OCI-LY3 (cell line): Measurements from ENCODE around the gene NPC1L1.

Experiments
- H2AFZ ChIP-seq: fragments of 200-600, 300-600 bp; shearing (Covaris generic); 2 replicates; pipeline ENCODE4 v1.6.0; 2014; ENCODE audit warnings: antibody characterized with exemption, low read depth, low read length
- H3K27ac ChIP-seq: fragments of 200-600, 300-600 bp; sonication (generic); 2 replicates; pipeline ENCODE4 v1.5.1; 2014; ENCODE audit warnings: mild to moderate bottlenecking, low read length, moderate library complexity, mixed read lengths
- H3K27me3 ChIP-seq: fragments of 200-600, 300-600 bp; sonication (generic); 2 replicates; pipeline ENCODE4 v1.6.1; 2014; ENCODE audit warnings: low read depth, low read length, mixed read lengths
- H3K36me3 ChIP-seq: fragments of 200-600, 300-600 bp; sonication (generic); replicated peaks from 2 replicates; pipeline ENCODE3; 2014; ENCODE audit warnings: low read depth, low read length, mixed read lengths
- H3K4me1 ChIP-seq: fragments of 300-600, 200-600 bp; sonication (generic); 2 replicates; pipeline ENCODE4 v1.6.1; 2014; ENCODE audit warnings: low read length, mixed read lengths
- H3K4me2 ChIP-seq: fragments of 200-600, 300-600 bp; sonication (generic); 2 replicates; pipeline ENCODE4 v1.6.1; 2014; ENCODE audit warnings: low read length, mixed read lengths
- H3K4me3 ChIP-seq: fragments of 300-600, 200-600 bp; sonication (generic); 2 replicates; pipeline ENCODE4 v1.5.1; 2014; ENCODE audit warnings: antibody characterized with exemption, mild to moderate bottlenecking, low read length, moderate library complexity
- H3K79me2 ChIP-seq: fragments of 300-600, 200-600 bp; shearing (Covaris generic); 2 replicates; pipeline ENCODE4 v1.6.1; 2014; ENCODE audit warnings: mild to moderate bottlenecking, low read length, mixed read lengths
- H3K9ac ChIP-seq: fragments of 300-600, 200-600 bp; shearing (Covaris generic); 2 replicates; pipeline ENCODE4 v1.6.0; 2014; ENCODE audit warnings: mild to moderate bottlenecking, low read length, moderate library complexity
- H3K9me3 ChIP-seq: fragments of 200-600, 300-600 bp; shearing (Covaris generic); 2 replicates; pipeline ENCODE4 v1.6.1; 2014; ENCODE audit warnings: low read length, mixed read lengths; ENCODE audit not compliant: insufficient read depth
- H4K20me1 ChIP-seq: fragments of 200-600, 300-600 bp; sonication (generic); 2 replicates; pipeline ENCODE4 v1.6.1; 2016; ENCODE audit warnings: low read length, mixed read lengths; ENCODE audit not compliant: insufficient read depth
- CTCF ChIP-seq: fragments of 200-600, 300-600 bp; sonication (generic); IDR thresholded peaks from 2 replicates; pipeline ENCODE4 v1.5.1; 2014; ENCODE audit warnings: antibody characterized with exemption, low read length, low read depth
- EZH2phosphoT487 ChIP-seq: fragments of 200-600 bp; shearing (Covaris generic); IDR thresholded peaks from 2 replicates; pipeline ENCODE4 v1.6.1; 2018; ENCODE audit warnings: antibody characterized with exemption, mixed run types, low read depth

The NPC1L1 gene

DNA sequence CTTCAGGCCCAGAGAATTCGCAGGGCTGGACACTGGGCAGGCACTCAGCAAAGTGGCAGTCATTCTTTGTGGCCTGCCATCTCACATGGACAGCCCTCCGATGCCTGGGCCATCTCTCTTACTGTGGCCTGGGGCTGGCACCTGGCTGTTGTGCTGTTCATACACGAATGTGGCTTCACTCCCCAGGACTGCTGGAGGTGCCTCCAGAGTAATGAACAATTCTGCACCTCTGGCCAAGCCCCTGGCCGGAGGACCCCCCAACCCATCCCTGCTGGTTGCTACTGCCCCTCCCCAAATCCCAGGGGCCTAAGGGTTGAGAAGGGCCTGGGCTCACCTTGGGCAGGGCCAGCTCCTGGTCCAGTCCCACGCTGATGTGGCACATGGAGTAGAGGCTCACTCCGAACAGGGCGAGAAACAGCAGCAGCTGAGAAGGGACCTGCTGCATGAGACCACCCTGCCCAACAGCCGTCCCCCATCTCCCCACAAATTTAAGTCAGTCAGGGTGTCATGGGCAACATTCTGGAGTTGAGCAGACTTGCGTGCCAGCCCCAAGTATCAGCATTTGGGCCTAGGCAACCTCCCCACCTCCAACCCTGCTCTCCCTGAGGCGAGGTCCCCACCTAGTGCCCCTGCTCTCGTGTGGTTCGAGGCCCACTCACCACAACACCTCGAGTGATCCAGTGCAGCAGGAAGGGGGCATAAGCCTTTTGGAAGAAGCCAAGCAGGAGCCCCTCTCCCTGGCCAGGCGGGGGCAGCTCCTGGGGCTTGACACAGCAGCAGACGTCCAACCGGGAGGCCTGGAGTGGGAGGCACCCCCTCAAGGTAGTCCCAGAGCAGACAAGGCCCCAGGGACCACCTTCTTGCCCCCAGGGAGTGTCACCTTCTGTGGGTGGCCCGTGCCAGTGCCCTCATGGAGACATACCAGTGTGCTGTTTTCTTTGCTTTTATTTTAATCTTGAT is 9.4 kb downstream of the NPC1L1 start:
- no peaks in the 10 kb centered on the region for H3K79me2 ChIP-seq
- TF ChIP-seq CTCF (no peak), EZH2phosphoT487 (no peak)

GRCh38 chr7:44530990-44531389 is 10.1 kb downstream of the NPC1L1 start:
- no peak overlapping the region for H3K9ac ChIP-seq
- H3K9me3 ChIP-seq: no peaks in the 10 kb centered on the region
- no peaks in the 10 kb centered on the region for H4K20me1 ChIP-seq
- no peak for TF ChIP-seq CTCF
- no peak for TF ChIP-seq EZH2phosphoT487
- no peak overlapping the region for H3K4me2 ChIP-seq
- no peak overlapping the region for H2AFZ ChIP-seq
- H3K79me2 ChIP-seq: no peaks in the 10 kb centered on the region
- no peak overlapping the region for H3K27ac ChIP-seq
- H3K4me1 ChIP-seq: no peaks in the 10 kb centered on the region
- no peaks in the 10 kb centered on the region for H3K27me3 ChIP-seq
- no peaks in the 10 kb centered on the region for H3K36me3 ChIP-seq
- H3K4me3 ChIP-seq: no peak overlapping the region

More for the DNA sequence above, 9.4 kb downstream of the NPC1L1 start:
- Histone ChIP-seq H3K9ac (no peak overlapping the region), H3K27ac (no peak overlapping the region), H3K36me3 (no peaks in the 10 kb centered on the region), H3K4me1 (no peaks in the 10 kb centered on the region), H2AFZ (no peak overlapping the region), H3K4me3 (no peak overlapping the region), H3K27me3 (no peaks in the 10 kb centered on the region), H4K20me1 (no peaks in the 10 kb centered on the region), H3K4me2 (no peak overlapping the region), H3K9me3 (no peaks in the 10 kb centered on the region)

DNA sequence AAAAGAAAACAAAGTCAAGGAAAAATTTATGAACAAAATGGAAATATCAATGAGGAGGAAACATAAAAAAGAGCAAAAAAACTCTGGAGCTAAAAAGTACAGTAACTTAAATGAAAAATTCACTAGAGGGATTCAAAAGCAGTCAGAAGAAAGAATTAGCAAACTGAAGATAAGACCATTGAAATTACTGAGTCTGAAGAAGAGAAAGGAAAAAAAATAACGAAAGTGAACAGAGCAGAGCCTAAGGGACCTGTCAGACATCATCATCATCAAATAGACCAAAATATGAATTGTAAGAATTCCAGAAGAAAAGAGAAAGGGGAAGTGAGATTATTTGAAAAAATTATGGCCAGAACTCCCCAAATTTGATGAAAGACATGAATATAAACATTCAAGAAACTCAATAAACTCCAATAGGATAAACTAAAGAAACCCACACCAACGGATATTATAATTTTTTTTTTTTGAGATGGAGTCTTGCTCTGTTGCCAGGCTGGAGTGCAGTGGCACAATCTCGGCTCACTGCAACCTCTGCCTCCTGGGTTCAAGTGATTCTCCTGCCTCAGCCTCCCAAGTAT is 16.2 kb downstream of the NPC1L1 start:
- no peak overlapping the region for H2AFZ ChIP-seq
- no peak overlapping the region for H3K4me3 ChIP-seq
- no peaks in the 10 kb centered on the region for H3K79me2 ChIP-seq
- no peak overlapping the region for H3K27ac ChIP-seq
- H3K4me1 ChIP-seq: no peaks in the 10 kb centered on the region
- no peaks in the 10 kb centered on the region for H4K20me1 ChIP-seq
- no peaks in the 10 kb centered on the region for H3K27me3 ChIP-seq
- no peak for TF ChIP-seq CTCF
- TF ChIP-seq EZH2phosphoT487: no peak
- no peaks in the 10 kb centered on the region for H3K36me3 ChIP-seq
- H3K4me2 ChIP-seq: no peak overlapping the region
- no peak overlapping the region for H3K9ac ChIP-seq
- no peaks in the 10 kb centered on the region for H3K9me3 ChIP-seq

GRCh38 chr7:44522315-44522714 is 18.8 kb downstream of the NPC1L1 start:
- H3K4me3 ChIP-seq: no peak overlapping the region
- H3K79me2 ChIP-seq: no peaks in the 10 kb centered on the region
- no peaks in the 10 kb centered on the region for H3K9me3 ChIP-seq
- H3K4me1 ChIP-seq: no peaks in the 10 kb centered on the region
- H3K36me3 ChIP-seq: no peaks in the 10 kb centered on the region
- no peaks in the 10 kb centered on the region for H4K20me1 ChIP-seq
- H3K27me3 ChIP-seq: no peaks in the 10 kb centered on the region
- peak overlapping the region; percentile 9; the same call in 1 of the 2 replicates for H2AFZ ChIP-seq
- H3K9ac ChIP-seq: no peak overlapping the region
- TF ChIP-seq EZH2phosphoT487 (no peak), CTCF (no peak)
- no peak overlapping the region for H3K27ac ChIP-seq
- H3K4me2 ChIP-seq: peak overlapping the region; percentile 9; the same call in 1 of the 2 replicates
